NCI-H510A (cell line): Measurements from ENCODE around the gene MED26.

Experiments
- DNase-seq: peaks from one replicate; lab custom pipeline; 2025; lab: John Stamatoyannopoulos, UW

The MED26 gene

DNA sequence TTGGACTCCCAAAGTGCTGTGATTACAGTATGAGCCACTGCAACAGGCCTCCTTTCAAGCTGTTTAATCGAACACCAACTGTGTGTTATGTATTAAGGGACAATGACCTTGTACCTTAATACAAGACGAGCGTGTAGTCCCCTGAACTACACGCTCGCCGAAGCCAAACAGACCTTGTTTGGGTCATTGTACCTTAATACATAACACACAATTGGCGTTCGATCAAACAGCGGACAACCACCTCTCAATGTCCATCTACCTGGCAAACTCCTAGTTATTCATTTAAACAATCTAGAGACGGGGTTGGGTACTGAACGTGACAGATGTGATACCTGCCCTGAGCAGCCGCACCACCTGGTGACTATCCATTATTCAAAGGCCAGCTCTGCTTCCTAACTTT, 87.1 kb downstream of the MED26 start:
- DNase-seq, result no peak

DNA sequence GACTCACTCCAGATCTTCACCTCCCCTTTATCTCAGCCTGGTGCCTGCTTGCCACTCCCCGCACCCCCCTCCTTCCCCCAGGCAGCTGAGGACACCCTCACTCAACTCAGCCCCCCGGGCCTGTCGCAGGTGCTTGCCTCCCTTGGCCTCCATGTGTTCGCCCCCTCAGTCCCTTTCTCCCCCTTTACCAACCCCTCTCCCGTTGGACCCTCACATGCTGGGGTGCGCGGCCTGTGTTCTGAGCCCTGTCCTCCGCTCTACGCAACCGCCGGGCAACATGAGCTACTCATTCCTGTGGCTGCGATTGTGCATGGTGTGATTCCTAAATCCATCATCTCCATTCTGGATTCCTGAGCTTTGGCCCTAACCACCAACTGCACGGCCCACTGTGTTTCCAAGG, 90.9 kb downstream of the MED26 start:
- no peak for DNase-seq

DNA sequence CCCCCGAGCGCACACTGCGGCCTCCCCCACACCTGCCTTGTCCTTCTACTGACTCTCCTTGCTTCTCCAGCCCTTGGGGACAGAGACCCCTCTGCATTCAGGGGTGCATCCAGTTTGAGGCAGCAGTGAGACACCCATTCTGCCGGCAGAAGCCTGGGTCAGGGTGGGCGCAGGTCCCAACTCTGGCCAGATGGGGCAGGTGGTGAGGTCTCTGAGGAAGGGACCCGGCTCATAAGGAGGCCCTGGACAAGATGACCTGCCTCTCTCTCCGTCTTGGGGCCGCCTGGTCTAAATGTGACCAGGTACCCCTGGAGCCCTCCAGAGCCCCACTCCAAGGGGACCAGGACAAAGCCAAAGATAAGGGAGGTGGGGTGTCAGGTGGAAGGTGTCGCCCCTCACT, 91.9 kb downstream of the MED26 start:
- DNase-seq, result no peak

DNA sequence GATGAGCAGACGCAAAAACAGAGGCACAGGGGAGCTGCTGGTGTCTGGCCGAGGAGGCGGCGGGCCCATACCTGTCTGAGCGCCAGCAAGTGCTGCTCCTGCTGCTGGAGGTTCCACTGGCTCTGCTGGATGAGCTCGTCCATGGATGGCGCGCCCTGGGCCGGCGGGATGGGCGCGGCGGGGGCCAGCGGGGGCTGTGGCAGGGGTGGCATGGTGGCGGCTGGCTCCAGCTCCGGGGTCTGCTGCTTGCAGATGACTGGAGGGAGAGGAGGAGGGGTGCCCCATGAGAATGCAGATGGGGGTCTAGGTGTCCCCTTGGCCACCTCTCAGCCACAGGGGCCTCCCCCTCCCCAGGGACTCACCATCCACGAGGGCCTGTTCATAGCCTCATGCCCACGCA, 92.6 kb downstream of the MED26 start:
- no peak for DNase-seq

DNA sequence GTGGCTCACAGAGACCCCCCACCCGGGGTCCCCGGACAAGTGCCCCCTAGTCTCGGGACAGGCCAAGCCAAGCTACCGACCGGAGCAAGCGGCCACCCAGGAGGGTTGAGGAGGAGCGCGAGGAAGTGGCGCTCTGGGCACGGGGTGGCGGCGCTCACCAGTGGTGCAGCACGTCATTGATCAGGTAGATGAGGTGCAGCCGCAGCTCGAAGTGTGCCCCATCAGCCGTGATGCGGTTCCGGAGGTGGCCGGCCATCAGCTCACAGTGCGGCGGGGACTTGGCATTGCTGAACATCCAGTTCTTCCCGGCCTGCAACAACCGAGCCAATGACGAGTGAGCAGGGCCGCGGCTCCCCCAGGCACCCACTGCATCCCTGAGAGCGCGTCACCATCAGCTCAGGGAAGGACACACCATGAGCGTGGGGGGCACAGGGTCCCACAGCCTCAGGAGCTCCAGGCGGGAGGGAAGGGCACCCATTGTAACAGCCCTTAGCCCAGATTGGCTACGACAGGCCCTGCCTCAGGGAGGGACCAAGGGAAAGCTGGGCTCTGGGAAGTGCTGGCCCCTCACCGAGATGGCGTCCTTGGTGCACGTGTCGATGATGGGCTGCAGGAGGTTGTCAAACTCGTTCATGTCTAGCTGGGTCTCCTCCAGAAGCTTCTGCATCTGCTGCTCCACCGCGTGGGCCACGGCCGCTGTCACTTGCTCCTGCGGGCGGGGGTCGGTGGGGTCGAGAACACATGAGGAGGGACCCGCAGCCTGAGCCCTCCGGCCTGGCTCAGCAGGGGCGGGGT, 95.4 kb downstream of the MED26 start:
- DNase-seq, result no peak

DNA sequence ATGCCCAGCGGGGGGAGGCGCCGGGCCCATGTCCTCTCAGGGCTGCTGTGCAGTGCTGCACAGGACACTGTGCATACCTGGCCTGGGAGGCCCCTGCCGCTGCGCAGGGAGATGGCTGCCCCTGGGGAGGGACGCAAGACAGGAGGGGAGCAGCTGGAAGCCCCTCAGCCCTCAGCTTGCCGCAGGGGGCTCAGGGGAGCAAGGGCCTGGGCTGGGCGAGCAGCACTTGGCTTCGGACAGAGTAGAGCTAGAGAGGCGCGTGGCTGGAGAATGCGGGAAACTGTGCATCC, 96.7 kb downstream of the MED26 start:
- no peak for DNase-seq

DNA sequence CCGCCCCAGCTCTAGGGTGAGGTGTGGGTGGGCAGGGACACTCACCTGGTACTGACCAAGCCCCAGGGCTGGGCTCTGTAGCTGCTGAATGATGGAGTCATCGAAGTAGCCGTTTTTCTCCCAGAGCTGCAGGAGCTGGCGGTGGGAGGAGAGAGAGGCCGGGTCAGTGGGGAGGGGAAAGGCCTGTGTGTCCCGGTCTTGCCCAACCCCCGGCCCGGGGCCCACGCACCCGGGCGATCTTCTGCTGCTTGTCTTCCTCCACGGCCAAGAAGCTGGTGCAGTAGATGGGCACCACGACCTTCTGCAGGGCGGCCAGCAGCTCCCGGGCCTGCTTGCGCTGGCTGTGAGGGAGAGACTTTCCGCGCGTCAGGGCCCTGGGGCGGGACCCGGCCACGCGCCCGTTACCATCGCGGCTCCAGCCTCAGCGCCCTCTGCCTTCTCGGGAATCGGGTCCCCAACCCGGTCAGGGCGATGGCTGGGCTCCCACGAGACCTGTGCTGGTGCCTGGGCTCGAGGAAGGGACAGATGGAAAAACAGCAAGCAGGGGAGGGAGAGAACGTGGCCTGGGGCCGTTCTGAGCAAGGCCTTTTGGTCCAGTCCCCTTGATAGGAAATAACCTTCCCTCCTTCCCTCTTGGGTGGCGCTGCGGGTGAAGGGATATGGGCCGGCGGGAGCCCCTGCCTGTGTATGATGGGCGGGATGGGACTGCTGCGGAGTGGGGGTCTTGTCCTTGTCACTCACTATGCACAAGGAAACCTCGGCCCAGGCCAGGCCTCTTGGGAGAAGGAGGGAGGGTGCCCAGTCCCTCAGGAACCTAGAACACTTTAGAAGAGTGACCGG, 97.2 kb downstream of the MED26 start:
- no peak for DNase-seq

DNA sequence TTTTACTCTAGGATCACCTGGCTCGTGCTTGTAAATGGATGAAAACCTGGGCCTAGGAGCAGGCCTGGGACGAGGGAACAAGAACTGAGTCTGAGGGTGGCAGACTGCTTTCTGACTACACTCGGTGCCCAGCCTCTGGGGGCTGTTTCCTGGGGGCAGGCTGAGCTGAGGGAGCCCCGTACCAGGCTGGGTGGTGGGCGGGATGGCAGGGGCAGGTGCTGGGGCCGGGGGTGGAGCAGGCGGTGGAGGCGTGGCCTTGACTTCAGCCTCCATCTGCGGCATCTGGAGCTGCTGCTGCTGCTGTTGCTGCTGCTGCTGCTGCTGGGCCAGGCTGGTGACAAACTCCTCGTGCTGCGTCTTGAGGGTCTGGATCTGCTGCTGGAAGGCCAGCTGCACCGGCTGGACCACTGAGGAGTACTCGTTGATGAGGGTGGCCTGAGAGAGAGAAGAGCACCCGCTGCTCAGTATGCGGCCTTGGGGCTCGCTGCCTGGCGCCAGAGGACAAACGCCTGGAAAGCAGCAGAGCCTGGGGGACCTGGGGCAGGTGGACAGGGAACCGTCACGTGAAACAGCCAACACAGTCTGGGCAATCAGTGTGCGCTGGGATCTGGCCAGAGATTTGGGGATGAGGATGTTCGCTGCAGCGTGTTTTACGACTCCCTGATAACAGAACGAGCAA, 98.4 kb downstream of the MED26 start:
- DNase-seq, result no peak

DNA sequence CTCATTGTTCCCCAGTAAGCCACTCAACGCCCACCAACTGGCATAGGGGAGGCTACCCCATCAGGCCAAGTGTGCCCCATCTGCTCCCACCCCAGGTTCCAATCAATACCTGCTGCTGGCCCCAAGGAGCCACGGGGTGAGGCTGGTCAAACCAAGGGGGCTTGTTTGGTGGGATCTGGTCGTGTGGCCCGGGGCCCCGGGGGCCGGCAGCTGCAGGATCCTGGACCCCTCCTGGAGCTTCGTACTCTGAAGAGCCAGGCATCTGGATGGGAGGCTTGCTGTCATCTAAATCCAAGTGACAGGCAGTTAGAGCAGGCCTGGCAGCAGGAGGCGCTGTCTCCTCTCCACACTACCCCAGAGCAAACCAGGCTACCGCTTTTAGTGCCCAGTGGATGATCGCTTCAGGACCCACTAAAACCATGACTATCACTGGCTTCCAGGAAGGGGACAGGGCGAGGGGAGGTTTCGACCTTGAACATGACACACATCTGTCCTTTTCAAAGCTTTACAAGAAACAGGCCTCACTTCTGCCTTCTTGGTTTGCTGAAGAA, 100.0 kb downstream of the MED26 start:
- no peak for DNase-seq

DNA sequence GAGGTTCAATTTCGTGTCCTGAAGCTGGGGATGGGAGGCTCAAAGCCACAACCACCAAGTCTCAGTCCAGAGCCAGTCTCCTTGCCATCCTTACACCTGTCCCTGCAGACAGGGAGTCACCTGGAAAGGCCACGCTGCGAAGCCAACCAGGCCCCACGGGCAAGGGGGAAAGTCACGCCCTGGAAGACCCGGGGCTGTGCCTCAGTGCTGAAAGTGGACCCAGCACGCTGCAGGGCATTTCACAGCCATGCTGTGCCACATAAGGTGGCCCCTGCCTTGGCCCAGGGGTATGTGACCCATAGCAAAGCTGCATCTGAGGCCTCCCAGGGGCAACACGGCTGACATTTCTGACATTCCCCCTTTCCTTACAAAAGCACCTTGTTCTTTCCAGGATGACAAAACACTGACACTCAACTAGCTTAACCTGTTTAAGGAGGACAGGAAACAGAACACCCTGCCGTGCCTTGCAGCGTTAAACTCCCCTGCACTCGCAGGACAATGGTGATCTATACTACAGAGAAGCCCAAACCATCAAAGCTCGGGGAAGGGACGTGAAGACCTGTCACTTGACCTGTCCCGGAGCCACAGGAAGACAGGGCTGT, 100.6 kb downstream of the MED26 start:
- no peak for DNase-seq

DNA sequence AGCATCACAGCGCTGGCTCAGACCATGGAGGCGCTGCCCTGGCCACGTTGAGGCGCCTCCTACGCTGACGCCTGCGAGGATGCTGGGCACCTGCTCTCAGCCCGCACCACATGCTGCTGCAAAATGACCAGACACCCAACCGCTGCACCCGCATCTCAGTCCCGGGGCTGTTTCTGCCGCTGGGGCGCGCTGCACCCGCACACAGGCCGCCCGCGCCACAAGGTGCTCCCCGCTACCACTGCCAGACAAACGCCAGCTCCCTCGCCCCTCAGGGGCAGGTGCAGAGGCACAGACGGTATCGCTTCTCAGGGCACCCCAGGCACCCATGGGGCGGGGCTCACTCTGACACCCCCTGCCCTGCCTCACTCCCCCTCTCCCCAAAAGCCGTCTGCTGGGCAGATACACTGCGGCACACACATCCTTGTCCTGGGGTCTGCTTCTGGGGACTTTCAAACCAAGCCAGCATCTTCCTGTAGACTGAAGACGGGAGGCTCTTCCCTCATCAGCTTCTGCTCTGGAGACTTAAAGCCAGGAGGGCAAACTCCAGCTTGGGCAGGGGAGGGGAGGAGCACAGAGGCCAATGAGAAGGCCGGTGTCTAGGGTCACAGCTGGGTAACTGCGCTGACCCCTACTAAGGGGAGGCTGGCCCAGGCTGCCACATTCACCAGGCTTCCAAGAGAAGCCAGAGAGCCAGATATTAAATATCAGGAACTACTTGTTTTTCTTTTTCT, 102.1 kb downstream of the MED26 start:
- no peak for DNase-seq

DNA sequence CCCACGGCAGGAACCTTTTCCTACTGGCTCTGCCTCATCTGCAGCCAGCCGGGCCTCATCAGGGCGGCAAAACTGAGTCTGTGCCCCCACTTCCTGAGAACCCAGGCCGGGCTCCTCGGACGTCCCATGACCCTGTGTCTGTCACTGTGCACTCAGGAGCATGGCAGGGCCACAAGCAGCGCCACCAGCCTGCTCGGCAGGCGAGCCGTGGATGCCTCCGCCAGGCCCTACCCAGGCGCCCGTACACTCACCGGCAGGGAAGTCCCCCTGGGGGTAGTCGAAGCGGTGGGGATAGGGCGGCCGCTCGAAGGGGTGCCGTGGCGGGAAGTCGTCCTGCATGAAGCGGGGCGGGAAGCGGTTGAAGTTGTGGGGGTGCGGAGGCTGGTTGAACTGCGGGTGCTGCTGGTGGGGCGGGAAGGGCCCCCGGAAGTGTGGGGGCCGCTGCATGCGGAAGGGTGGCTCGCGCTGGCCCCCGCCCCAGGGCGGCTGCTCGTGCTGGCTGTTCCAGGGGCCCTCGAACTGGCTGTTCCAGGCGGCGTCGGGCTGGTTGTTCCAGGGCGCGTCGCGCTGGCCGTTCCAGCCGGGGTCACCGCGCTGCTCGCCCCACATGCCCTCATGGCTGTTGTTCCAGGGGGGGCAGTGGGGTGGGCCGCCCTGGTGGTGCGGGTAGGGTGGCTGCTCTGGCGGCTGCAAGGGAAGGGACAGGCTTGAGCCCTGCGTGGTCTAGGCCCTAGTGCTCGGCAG, 102.8 kb downstream of the MED26 start:
- no peak for DNase-seq
